IPS DF 4.7 (cell line): Measurements from ENCODE around the gene DRAXIN.

Source experiments
- DNase-seq: peaks from one replicate; pipeline ENCODE4 v3.0.0-alpha.2; 2013; ENCODE audit warnings: low spot score; ENCODE audit errors: extremely low read depth

The DRAXIN gene

DNA sequence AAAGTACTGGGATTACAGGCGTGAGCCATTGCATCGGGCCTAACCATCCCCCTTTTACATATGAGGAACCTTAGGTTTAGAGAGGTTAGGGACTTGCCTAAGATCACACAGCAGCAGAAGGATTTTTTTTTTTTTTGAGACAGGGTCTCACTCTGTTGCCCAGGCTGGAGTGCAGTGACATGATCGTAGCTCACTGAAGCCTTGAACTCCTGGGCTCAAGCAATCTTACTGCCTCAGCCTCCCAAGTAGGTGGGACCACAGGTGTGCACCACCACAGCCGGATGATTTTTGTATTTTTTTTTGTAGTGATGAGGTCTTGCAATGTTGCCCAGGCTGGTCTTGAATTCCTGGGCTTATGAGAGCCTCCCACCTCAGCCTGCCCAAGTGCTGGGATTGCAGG is 68.3 kb downstream of the DRAXIN start:
- no peak for DNase-seq

DNA sequence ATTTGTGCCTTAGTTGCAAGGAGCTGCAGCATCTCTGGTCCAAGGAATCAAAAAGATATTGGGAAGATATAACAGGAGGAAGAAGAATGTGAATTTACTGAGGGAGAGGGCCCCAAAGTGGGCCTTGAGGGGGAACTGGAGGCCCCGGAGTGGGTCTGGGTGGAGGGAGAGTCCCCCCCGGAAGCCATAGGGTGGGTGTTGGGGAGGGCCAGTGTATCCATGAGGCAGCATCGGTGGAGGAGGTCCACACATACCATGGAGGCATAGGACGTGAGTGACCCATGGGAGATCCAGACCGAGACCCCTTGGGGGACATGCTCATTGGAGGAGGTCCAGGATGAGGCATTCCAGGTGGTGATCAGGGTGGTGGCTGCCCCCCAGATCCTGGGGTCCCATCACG is 69.8 kb downstream of the DRAXIN start:
- DNase-seq: no peak

DNA sequence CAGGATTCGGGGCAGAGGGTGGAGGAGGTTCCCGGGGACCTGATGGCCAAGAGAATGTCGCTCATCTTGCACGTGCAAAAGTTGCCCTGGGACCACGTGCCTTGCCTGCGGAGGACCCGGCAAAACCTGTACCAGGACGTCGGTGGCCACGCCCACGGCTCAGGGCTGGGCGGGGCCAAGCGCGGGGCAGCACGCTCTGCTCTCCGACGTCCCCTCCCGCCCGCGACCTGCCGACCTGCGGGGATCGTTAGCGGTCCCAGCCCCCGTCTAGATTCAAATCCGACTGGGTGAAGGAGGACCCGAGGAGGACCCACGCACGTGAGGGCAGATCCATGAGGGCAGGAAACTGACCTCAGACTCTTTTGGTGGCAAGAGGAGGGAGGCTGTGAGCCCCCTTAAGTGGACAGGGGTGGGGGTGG is 70.5 kb downstream of the DRAXIN start, which contains the start of gene C1orf167:
TSS of gene C1orf167 (plus strand) at position 206 of the 419 bp plus-strand sequence. CDS start 2,208 bp downstream, outside the sequence.
- no peak for DNase-seq

DNA sequence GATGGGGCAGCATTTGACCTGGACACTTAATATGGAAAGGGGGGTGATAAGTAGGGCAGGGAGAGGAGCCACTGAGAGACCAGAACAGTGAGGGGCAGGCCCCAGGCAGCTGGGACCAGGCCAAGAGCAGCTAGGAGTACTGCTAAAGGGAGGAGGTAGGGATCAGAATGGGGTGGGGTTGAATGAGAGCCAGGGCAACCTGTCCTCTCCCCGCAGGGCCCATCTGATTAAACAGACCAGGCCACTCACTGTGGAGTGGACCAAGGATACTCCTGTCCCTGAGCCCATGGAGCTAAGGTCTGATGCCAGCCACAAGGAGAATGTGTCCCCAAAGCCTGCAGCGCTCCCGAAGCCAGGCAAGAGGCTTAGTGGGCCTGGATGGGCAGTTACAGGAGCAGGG is 72.6 kb downstream of the DRAXIN start:
- DNase-seq: no peak

DNA sequence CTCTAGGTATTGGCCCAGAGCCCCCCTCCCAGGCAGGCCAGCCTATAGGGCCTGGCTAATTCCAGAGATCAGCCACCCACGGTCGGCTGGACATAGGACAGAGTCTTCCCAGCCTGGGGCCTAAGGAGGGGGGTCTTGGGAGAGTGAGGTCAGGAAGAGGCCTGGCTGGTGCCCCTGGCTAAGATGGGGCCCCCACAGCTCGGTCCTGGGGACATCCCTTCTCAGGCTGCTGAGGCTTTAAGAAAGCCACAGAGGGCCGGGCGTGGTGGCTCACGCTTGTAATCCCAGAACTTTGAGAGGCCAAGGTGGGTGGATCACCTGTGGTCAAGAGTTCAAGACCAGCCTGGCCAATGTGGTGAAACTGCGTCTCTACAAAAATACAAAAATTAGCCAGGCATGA is 73.0 kb downstream of the DRAXIN start:
- no peak for DNase-seq

DNA sequence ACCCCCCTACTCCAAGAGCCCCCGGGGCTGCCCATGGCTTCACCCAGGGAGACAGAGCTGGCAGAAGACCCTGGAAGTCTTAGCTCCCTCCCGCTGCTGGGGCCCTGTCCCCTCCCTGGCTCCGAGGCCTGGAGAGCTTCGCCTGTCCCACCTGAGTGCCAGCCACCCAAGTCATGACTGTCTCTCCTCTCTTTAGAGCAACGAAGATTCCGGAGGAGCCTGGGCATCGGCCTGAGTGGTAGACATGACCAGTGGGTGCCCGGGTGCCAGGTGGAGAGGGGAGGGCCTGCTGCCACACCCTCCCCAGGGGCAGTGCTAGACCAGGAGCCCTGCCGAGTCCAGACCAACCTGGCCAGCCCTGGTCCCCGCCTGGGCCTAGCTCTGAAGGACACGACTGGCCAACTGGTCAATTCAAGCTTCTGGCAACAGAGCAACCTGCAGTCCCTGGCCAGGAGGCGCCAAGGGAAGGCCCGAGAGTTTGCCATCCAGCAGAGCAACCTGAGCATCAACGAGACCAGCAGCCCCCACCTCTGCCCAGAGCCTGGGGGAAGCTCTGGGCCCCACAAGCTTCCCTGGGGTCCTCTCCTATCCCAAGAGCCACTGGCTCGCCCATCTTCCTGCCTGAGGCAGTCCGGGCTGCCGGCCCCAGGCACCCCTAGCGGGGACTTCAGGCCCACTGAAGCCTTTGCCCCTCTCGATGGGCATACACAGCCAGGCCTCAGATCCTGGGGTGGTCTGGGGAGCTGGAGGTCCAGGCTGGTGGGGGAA is 74.3 kb downstream of the DRAXIN start:
- no peak for DNase-seq

DNA sequence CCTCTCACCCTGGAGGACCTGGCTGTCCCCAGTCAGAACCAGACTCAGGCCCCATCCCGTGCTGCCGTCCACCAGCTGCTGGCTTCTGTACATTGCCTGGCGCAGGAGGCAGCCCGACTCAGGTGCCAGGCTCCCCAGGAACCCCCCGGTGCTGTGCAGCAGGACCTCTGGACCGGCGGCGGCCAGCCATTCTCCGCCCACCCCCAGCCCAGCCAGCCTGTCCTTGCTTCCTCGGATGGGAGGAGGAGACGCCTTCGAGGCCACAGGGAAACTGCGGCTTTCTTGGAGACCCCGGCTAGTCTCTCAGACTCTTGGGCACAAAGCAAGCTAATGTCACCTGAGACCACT is 74.9 kb downstream of the DRAXIN start:
- DNase-seq: no peak

DNA sequence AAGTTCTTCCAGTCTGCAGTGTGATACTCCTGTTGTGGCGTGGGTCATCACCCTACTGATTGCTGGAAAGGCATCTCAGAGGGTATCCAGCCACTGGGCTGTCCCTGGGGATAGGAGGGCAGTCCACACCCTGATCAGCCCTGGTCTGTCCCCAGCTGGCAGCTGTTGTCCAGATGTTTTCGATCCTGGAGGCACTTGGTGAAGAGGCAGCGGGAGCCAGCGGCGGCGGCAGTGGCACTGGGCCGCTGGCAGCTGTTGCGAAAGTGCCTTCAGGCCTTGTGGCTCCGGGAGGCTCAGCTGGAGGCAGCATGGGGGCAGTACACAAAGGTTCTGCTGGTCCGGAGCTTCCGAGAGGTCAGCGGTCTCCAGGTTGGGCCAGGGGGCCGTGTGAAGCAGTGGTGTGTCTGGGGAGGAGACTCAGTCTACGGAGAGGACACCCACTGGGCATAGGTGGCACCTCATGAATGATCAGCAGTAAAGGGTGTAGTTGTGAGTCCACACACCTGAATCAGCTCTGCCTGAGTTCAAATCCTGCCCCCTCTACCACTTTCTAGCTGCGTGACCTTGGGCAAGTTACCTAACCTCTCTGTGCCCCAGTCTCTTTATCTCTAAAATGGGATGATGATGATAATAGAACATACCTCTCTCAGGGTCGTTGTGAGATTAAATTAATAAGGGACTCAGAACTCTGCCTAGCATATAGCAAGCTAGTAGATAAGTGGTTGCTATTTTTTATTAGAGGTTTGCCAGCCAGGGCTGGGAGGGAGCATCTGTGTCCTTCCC is 76.6 kb downstream of the DRAXIN start:
- DNase-seq: no peak

DNA sequence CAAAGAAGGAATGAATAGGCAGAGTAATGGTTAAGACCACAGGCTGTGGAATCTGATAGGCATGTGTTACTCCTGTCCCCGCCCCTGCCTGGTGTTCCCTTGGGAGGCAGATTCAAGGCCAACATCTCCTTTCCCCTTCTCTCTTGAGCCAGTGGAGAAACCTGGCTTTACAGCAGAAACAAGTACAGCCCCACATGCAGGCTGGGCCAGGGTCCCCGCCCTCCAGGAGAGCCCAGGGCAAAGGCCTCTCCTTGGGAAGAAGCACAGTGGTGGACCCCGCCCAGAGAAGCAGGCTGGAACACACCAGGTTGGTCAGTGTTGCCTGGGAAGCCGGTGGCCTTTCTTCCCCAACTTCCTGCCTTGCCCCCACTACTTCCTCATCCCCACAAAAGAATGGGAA is 77.3 kb downstream of the DRAXIN start:
- no peak for DNase-seq

DNA sequence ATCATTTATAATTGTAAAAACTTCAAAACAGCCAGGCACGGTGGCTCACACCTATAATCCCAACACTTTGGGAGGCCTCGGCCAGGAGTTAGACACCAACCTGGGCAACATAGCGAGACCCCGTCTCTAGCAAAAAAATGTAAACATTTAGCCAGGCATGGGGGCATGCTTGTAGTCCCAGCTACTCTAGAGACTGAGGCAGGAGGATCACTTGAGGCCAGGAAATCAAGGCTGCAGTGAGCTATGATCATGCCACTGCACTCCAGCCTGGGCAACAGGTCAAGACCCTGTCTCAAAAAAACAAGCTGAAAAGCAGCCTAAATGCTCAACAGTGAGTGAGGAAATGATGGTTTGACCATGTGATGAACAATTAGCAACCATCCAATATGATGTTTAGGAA is 77.8 kb downstream of the DRAXIN start:
- no peak for DNase-seq

DNA sequence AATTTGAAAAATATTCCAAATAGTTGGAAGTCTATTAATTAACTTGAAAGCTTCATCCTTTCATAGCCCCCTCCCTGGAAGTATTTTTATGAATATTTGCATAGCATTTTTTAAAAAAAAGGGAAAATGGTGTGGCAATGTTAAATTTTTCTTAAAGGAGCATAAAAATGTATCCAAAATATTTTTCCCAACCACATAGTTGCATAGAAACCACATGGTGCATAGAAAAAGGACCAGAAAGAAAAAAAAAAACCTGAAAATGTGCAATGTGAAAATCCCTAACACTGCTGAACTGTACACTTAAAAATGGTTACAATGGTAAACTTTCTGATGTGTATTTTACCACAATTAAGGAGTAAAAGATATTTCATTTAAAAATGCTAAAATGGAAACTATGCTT is 78.5 kb downstream of the DRAXIN start:
- DNase-seq: no peak

DNA sequence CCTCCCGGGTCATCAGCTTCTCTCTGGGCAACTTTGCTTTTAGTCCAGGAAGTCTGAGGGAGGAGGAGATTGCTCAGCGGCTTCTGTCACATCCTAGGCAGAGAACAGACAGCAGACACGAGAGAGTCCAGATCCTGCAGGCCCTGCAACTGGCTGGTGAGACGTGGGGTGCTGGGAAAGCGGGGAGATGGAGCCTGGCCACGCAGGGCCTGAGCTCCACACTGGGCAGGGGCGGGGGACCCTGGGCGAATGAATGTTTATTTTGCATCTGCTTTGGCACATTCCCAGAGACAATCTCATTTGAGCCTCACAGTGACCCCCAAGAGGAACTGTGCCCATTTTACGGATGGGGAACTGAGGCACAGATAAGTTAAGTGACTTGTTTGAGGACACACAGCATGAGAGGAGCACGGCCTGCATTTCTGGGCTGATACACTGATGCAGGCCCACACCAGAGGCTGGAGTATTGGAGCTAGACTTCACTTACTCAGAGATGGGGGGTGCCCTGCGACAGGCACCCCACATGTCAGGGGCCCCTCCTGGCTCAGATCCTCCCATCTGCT is 80.1 kb downstream of the DRAXIN start:
- DNase-seq: no peak

DNA sequence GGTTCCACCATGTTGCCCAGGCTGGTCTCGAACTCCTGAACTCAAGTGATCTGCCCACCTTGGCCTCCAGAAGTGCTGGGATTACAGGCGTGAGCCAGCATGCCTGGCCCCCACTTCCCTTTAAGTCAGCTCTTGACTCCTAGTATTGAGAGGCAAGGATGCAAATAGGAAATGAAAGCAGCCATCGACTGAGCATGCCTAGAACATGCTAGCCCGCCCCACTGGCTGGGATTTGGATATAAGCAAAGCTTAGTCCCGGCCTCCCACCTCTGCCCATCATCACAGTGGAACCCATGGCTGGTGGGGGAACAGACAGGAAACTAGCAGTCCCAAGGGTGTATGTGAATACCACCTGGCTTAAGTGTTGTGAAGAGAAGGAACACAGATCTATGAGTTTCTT is 80.9 kb downstream of the DRAXIN start:
- no peak for DNase-seq

DNA sequence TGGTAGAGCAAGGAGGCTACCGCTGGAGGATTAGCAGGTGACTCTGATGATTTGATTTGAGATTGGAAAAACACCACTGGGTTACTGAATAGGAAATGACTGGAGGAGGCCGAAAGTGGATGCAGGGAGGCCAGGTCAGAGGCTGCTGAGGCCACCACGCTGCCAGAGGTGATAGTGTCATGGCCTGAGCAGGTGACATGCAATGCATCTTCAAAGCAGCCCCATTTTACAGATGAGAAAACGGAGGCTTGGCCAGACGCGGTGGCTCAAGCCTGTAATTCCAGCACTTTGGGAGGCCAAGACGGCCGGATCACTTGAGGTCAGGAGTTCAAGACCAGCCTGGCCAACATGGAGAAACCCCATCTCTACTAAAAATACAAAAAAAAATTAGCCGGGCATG is 83.2 kb downstream of the DRAXIN start:
- DNase-seq: no peak
